ENCODE measurements around the gene GP9.
"Not testable (repeated sequence)": the region's sequence is repeated elsewhere in the genome, so short reads cannot be mapped to it uniquely, and the experiment has no call there.

The GP9 gene

DNA sequence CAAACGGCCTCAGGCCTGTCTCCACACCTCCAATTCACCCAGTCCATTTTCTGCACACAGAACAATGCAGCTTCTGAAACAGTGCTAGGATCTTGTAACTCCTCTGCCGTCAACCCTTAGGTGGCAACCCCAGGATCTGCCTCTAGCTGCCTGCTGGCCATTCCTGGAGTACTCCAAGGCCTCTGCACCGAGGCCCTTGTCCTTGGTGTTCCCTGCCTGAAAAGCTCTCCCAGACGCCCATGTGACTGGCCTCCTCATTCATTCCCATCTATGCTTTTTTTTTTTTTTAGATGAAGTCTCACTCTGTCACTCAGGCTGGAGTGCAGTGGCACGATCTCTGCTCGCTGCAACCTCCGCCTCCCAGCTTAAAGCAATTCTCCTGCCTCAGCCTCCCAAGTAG lies 42.7 kb downstream of the GP9 start:
- Histone ChIP-seq H3K9me3 (ENCODE audit: control insufficient read depth in 2 of 2, low read length in 2 of 2) (no peaks in the 10 kb centered on the region), H3K27ac (ENCODE audit: low read length) (no peak overlapping the region), H3K36me3 (ENCODE audit: control insufficient read depth in 2 of 2, insufficient read depth in 2 of 2, low read length in 2 of 2) (peaks cover 0 to 12% of the 10 kb centered on the region in 2 donors), H3K4me1 (ENCODE audit: control insufficient read depth, insufficient read depth, low read length) (peaks cover 6% of the 10 kb centered on the region), H3K27me3 (ENCODE audit: control insufficient read depth in 1 of 2, insufficient read depth in 2 of 2, low read length in 2 of 2) (no peaks in the 10 kb centered on the region), H3K4me3 (ENCODE audit: low read length in 2 of 2) (no peak overlapping the region), H3K9ac (ENCODE audit: low read length in 2 of 2) (no peak overlapping the region)

DNA sequence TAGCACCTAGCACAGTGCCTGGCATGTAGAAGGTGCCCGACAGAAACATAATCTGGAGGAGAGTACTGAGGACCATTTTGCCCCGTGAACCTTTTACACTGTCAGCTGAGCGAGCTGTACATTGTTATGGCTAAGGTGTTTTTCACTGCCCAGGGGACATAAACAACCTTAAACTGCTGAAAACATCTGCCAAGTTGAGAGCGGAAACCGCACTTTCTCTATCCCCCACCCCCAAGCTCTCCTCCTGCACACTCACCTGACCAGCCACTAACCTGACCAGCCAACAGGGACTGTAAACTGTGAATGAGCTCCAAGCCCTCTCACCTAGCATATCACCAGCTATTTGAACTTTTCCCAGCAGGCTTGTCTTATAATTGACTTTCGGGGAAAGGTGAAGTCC lies 43.5 kb downstream of the GP9 start:
- Histone ChIP-seq H3K9ac (ENCODE audit: low read length in 2 of 2) (no peak overlapping the region), H3K4me3 (ENCODE audit: low read length in 2 of 2) (no peak overlapping the region), H3K27me3 (ENCODE audit: control insufficient read depth in 1 of 2, insufficient read depth in 2 of 2, low read length in 2 of 2) (no peaks in the 10 kb centered on the region), H3K4me1 (ENCODE audit: control insufficient read depth, insufficient read depth, low read length) (peaks cover 6% of the 10 kb centered on the region), H3K36me3 (ENCODE audit: control insufficient read depth in 2 of 2, insufficient read depth in 2 of 2, low read length in 2 of 2) (peaks cover 0 to 15% of the 10 kb centered on the region in 2 donors), H3K9me3 (ENCODE audit: control insufficient read depth in 2 of 2, low read length in 2 of 2) (no peaks in the 10 kb centered on the region), H3K27ac (ENCODE audit: low read length) (no peak overlapping the region)

- no peaks in the 10 kb centered on the region for H3K27me3 ChIP-seq (ENCODE audit: control insufficient read depth in 1 of 2, insufficient read depth in 2 of 2, low read length in 2 of 2)
- H3K4me1 ChIP-seq (ENCODE audit: control insufficient read depth, insufficient read depth, low read length) = peaks cover 6% of the 10 kb centered on the region
- no peak overlapping the region for H3K9ac ChIP-seq (ENCODE audit: low read length in 2 of 2)
- no peak overlapping the region for H3K27ac ChIP-seq (ENCODE audit: low read length)
- no peaks in the 10 kb centered on the region for H3K9me3 ChIP-seq (ENCODE audit: control insufficient read depth in 2 of 2, low read length in 2 of 2)
- peaks cover 0 to 15% of the 10 kb centered on the region in 2 donors for H3K36me3 ChIP-seq (ENCODE audit: control insufficient read depth in 2 of 2, insufficient read depth in 2 of 2, low read length in 2 of 2)
- no peak overlapping the region for H3K4me3 ChIP-seq (ENCODE audit: low read length in 2 of 2)
Measured at GRCh38 chr3:129104498-129105079, 44.0 kb downstream of the GP9 start.

GRCh38 chr3:129105862-129106261 lies 45.3 kb downstream of the GP9 start:
- H3K9me3 ChIP-seq (ENCODE audit: control insufficient read depth in 2 of 2, low read length in 2 of 2) = no peaks in the 10 kb centered on the region
- H3K27me3 ChIP-seq (ENCODE audit: control insufficient read depth in 1 of 2, insufficient read depth in 2 of 2, low read length in 2 of 2) = no peaks in the 10 kb centered on the region
- peaks cover 0 to 13% of the 10 kb centered on the region in 2 donors for H3K36me3 ChIP-seq (ENCODE audit: control insufficient read depth in 2 of 2, insufficient read depth in 2 of 2, low read length in 2 of 2)
- H3K4me3 ChIP-seq (ENCODE audit: low read length in 2 of 2) = no peak overlapping the region
- H3K4me1 ChIP-seq (ENCODE audit: control insufficient read depth, insufficient read depth, low read length) = peaks cover 6% of the 10 kb centered on the region
- no peak overlapping the region for H3K27ac ChIP-seq (ENCODE audit: low read length)
- no peak overlapping the region for H3K9ac ChIP-seq (ENCODE audit: low read length in 2 of 2)

DNA sequence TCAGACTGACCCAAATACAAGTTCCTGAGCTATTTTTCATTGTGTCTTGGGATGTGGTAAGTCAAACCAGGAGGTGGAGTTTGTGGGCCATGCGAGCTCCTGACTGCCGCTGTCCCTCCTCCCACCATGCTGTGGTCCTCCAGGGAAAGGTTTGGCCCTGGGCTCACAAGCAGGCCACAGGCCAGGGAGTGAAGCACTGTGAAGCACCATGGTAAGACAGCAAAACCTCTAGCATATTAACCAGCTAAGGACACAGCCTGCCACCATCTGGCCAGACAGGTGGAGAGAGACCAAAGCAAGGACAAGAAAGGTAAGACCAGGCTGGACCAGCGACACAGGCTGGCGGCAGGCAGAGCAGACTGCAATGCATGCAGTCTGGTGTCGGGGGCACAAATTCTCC lies 45.7 kb downstream of the GP9 start:
- no peaks in the 10 kb centered on the region for H3K9me3 ChIP-seq (ENCODE audit: control insufficient read depth in 2 of 2, low read length in 2 of 2)
- peaks cover 0 to 13% of the 10 kb centered on the region in 2 donors for H3K36me3 ChIP-seq (ENCODE audit: control insufficient read depth in 2 of 2, insufficient read depth in 2 of 2, low read length in 2 of 2)
- no peaks in the 10 kb centered on the region for H3K27me3 ChIP-seq (ENCODE audit: control insufficient read depth in 1 of 2, insufficient read depth in 2 of 2, low read length in 2 of 2)
- no peak overlapping the region for H3K9ac ChIP-seq (ENCODE audit: low read length in 2 of 2)
- H3K4me1 ChIP-seq (ENCODE audit: control insufficient read depth, insufficient read depth, low read length) = peaks cover 6% of the 10 kb centered on the region
- H3K4me3 ChIP-seq (ENCODE audit: low read length in 2 of 2) = no peak overlapping the region
- no peak overlapping the region for H3K27ac ChIP-seq (ENCODE audit: low read length)

DNA sequence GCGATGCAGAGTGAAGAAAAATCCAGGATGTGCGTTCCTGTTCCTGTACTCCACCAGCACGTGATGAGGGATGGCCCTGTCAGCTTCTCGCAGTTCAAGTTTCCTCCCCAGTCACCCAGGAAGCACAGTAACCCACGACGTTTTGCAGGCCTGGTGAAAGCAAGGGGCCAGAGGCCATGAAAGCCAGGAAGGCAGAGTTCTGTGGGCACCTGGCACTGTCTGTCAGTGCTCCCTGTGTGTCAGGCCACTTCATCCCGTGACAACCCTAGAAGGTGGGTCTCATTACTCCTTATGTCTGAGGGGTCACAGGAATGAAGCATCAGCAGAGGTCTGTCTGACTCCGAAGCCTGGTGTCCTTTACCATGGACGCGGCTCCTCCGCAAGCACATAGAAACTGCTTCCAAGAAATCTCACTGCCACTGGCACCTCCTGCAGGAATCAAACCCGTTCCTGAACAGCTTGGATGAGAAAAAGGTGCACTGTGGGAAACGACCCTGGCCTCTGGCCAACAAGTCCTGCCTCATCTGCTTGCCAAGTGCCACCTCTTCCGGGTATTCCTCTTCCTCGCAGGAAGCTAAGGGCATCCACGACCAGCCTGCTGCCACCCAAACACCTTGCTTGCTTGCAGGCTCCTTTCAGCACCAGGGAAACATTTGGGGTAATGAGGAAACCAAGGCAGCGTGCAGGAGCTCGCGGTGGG lies 46.4 kb downstream of the GP9 start:
- H3K9ac ChIP-seq (ENCODE audit: low read length in 2 of 2) = no peak overlapping the region
- H3K4me3 ChIP-seq (ENCODE audit: low read length in 2 of 2) = no peak overlapping the region
- H3K4me1 ChIP-seq (ENCODE audit: control insufficient read depth, insufficient read depth, low read length) = peaks cover 6% of the 10 kb centered on the region
- H3K9me3 ChIP-seq (ENCODE audit: control insufficient read depth in 2 of 2, low read length in 2 of 2) = no peaks in the 10 kb centered on the region
- H3K27me3 ChIP-seq (ENCODE audit: control insufficient read depth in 1 of 2, insufficient read depth in 2 of 2, low read length in 2 of 2) = no peaks in the 10 kb centered on the region
- H3K36me3 ChIP-seq (ENCODE audit: control insufficient read depth in 2 of 2, insufficient read depth in 2 of 2, low read length in 2 of 2) = peaks cover 0 to 13% of the 10 kb centered on the region in 2 donors
- H3K27ac ChIP-seq (ENCODE audit: low read length) = no peak overlapping the region

- Histone ChIP-seq H3K27me3 (ENCODE audit: control insufficient read depth in 1 of 2, insufficient read depth in 2 of 2, low read length in 2 of 2) (no peaks in the 10 kb centered on the region), H3K4me1 (ENCODE audit: control insufficient read depth, insufficient read depth, low read length) (peaks cover 6% of the 10 kb centered on the region), H3K9ac (ENCODE audit: low read length in 2 of 2) (no peak overlapping the region), H3K27ac (ENCODE audit: low read length) (no peak overlapping the region), H3K4me3 (ENCODE audit: low read length in 2 of 2) (no peak overlapping the region), H3K9me3 (ENCODE audit: control insufficient read depth in 2 of 2, low read length in 2 of 2) (no peaks in the 10 kb centered on the region), H3K36me3 (ENCODE audit: control insufficient read depth in 2 of 2, insufficient read depth in 2 of 2, low read length in 2 of 2) (peaks cover 0 to 15% of the 10 kb centered on the region in 2 donors)
Measured at GRCh38 chr3:129107793-129108192, 47.2 kb downstream of the GP9 start.

DNA sequence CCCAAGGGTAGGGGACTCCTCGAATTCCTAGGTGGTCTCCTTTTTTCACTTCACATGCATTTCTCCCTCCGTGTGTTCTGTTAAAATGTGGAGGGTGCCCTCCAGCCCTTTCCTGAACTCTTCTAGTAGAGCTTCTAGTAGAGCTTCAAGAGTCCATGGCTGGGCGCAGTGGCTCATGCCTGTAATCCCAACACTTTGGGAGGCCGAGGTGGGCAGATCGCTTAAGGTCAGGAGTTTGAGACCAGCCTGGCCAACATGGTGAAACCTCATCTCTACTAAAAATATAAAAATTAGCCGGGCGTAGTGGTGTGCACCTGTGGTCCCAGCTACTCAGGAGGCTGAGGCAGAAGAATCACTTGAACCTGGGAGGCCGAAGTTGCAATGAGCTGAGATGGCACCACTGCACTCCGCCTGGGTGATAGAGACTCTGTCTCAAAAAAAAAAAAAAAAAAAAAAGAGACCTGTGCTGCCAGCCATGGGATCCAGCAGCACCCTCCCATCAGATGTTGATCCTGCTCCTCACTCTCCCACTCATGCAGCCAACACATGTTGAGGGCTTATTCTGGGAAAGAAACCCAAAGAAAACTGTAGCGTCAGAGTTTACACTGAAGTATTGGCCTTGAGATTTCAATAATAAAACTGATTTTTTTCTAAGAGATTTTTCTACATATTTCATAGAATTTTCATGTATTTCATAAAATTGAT lies 50.6 kb downstream of the GP9 start:
- not testable (repeated sequence) for H3K27me3 ChIP-seq (ENCODE audit: control insufficient read depth in 1 of 2, insufficient read depth in 2 of 2, low read length in 2 of 2)

More for the DNA sequence above, 50.6 kb downstream of the GP9 start:
- peaks cover 0 to 12% of the 10 kb centered on the region in 2 donors for H3K36me3 ChIP-seq (ENCODE audit: control insufficient read depth in 2 of 2, insufficient read depth in 2 of 2, low read length in 2 of 2)
- not testable (repeated sequence) for H3K9me3 ChIP-seq (ENCODE audit: control insufficient read depth in 2 of 2, low read length in 2 of 2); H3K4me3 ChIP-seq (ENCODE audit: low read length in 2 of 2); H3K4me1 ChIP-seq (ENCODE audit: control insufficient read depth, insufficient read depth, low read length); H3K27ac ChIP-seq (ENCODE audit: low read length); H3K9ac ChIP-seq (ENCODE audit: low read length in 2 of 2)
